H9 (cell line): ENCODE results near the gene KIAA0825. TPM values are rescaled to one million over a fixed set of nuclear protein-coding genes. Genes with fewer than 3 reads are reported as not detected.

Experiments used
- DNase-seq: peaks from one replicate; pipeline ENCODE4 v3.0.0-alpha.2; 2017
- H2AFZ ChIP-seq: one replicate; pipeline ENCODE4 v1.6.1; 2013; ENCODE audit warnings: mild to moderate bottlenecking, low read length, control low read depth, moderate library complexity
- H2AK5ac ChIP-seq: 2 replicates; pipeline ENCODE4 v1.6.1; 2013; ENCODE audit warnings: low read length, control low read depth, mixed read lengths; ENCODE audit not compliant: insufficient read length
- H2BK120ac ChIP-seq: one replicate; pipeline ENCODE4 v1.6.1; 2013; ENCODE audit warnings: low read depth, mild to moderate bottlenecking, low read length, control low read depth, inconsistent platforms; ENCODE audit not compliant: poor library complexity, severe bottlenecking
- H2BK12ac ChIP-seq: 2 replicates; pipeline ENCODE4 v1.6.1; 2013; ENCODE audit warnings: low read length, control low read depth, mixed read lengths, low read depth; ENCODE audit not compliant: insufficient read length
- H2BK15ac ChIP-seq: 2 replicates; pipeline ENCODE4 v1.6.1; 2013; ENCODE audit warnings: low read depth, low read length, control low read depth
- H2BK20ac ChIP-seq: one replicate; pipeline ENCODE4 v1.6.1; 2013; ENCODE audit warnings: low read depth, mild to moderate bottlenecking, low read length, control low read depth, inconsistent platforms; ENCODE audit not compliant: poor library complexity, severe bottlenecking
- H2BK5ac ChIP-seq: 2 replicates; pipeline ENCODE4 v1.6.1; 2013; ENCODE audit warnings: low read length, control low read depth, mixed read lengths; ENCODE audit not compliant: insufficient read length
- H3K14ac ChIP-seq: 2 replicates; pipeline ENCODE4 v1.6.1; 2013; ENCODE audit warnings: low read length, control low read depth; ENCODE audit not compliant: insufficient read depth
- H3K18ac ChIP-seq: 2 replicates; pipeline ENCODE4 v1.6.1; 2013; ENCODE audit warnings: low read depth, mild to moderate bottlenecking, mixed read lengths, low read length, control low read depth; ENCODE audit not compliant: insufficient read length
- H3K23ac ChIP-seq: 2 replicates; pipeline ENCODE4 v1.6.1; 2013; ENCODE audit warnings: low read length, control low read depth, mixed read lengths, low read depth; ENCODE audit not compliant: insufficient read length
- H3K23me2 ChIP-seq: 2 replicates; pipeline ENCODE4 v1.6.1; 2013; ENCODE audit warnings: low read depth, mild to moderate bottlenecking, mixed read lengths, low read length, control low read depth; ENCODE audit not compliant: insufficient read length, poor library complexity, severe bottlenecking
- H3K27ac ChIP-seq: 2 replicates; pipeline ENCODE4 v1.5.1; 2013; ENCODE audit warnings: low read length, control low read depth, mixed read lengths, low read depth; ENCODE audit not compliant: insufficient read length
- H3K27me3 ChIP-seq: 2 replicates; pipeline ENCODE4 v1.6.1; 2013; ENCODE audit warnings: low read length, control low read depth, inconsistent platforms; ENCODE audit not compliant: insufficient read depth
- H3K4ac ChIP-seq: 2 replicates; pipeline ENCODE4 v1.6.1; 2013; ENCODE audit warnings: low read depth, mild to moderate bottlenecking, control low read depth, inconsistent platforms, low read length, moderate library complexity
- H3K4me1 ChIP-seq: 2 replicates; pipeline ENCODE4 v1.6.1; 2013; ENCODE audit warnings: low read length, control low read depth, inconsistent platforms; ENCODE audit not compliant: insufficient read depth
- H3K4me2 ChIP-seq: 2 replicates; pipeline ENCODE4 v1.6.1; 2013; ENCODE audit warnings: low read length, control low read depth, mixed read lengths; ENCODE audit not compliant: insufficient read length, insufficient read depth
- H3K56ac ChIP-seq: 2 replicates; pipeline ENCODE4 v1.6.1; 2013; ENCODE audit warnings: low read depth, mild to moderate bottlenecking, mixed read lengths, low read length, control low read depth; ENCODE audit not compliant: insufficient read length
- H3K79me1 ChIP-seq: 2 replicates; pipeline ENCODE4 v1.6.1; 2013; ENCODE audit warnings: low read depth, mild to moderate bottlenecking, moderate library complexity, low read length, control low read depth, inconsistent platforms; ENCODE audit not compliant: insufficient read depth, poor library complexity, severe bottlenecking
- H3K79me2 ChIP-seq: 2 replicates; pipeline ENCODE4 v1.6.1; 2013; ENCODE audit warnings: low read length, control low read depth, inconsistent platforms; ENCODE audit not compliant: insufficient read depth
- H3K9ac ChIP-seq: 2 replicates; pipeline ENCODE4 v1.6.1; 2013; ENCODE audit warnings: low read length, control low read depth, mixed read lengths; ENCODE audit not compliant: insufficient read length; ENCODE audit errors: extremely low read depth
- H3K9me3 ChIP-seq: one replicate; pipeline ENCODE4 v1.6.1; 2013; ENCODE audit warnings: low read depth, low read length, inconsistent platforms; ENCODE audit not compliant: control insufficient read depth
- H3T11ph ChIP-seq: one replicate; pipeline ENCODE4 v1.6.1; 2013; ENCODE audit warnings: mild to moderate bottlenecking, low read length, control low read depth, inconsistent platforms
- H4K20me1 ChIP-seq: one replicate; pipeline ENCODE4 v1.6.1; 2013; ENCODE audit not compliant: control insufficient read depth, insufficient read length, insufficient read depth
- H4K5ac ChIP-seq: 2 replicates; pipeline ENCODE4 v1.6.1; 2013; ENCODE audit warnings: low read depth, mild to moderate bottlenecking, mixed read lengths, low read length, control low read depth; ENCODE audit not compliant: insufficient read length
- H4K8ac ChIP-seq: replicated peaks from 2 replicates; pipeline ENCODE4 v1.6.1; 2013; ENCODE audit warnings: low read length, control low read depth, mixed read lengths, low read depth; ENCODE audit not compliant: insufficient read length
- H4K91ac ChIP-seq: 2 replicates; pipeline ENCODE4 v1.6.1; 2013; ENCODE audit warnings: low read depth, mild to moderate bottlenecking, moderate library complexity, mixed read lengths, low read length, control low read depth; ENCODE audit not compliant: insufficient read length
- H3K27ac Mint-ChIP-seq, 3 experiments: 2 replicates in 2 of 3; 3 replicates in 1 of 3; pipeline ENCODE4 v1.8.0; 2020 to 2021; ENCODE audit warnings: mixed read lengths in 3 of 3, mild to moderate bottlenecking in 1 of 3, moderate library complexity in 1 of 3
- H3K27me3 Mint-ChIP-seq: 2 replicates; pipeline ENCODE4 v1.8.0; 2021; ENCODE audit warnings: low read depth, mild to moderate bottlenecking, moderate library complexity, mixed read lengths
- H3K36me3 Mint-ChIP-seq, 3 experiments: 2 replicates in 2 of 3; 3 replicates in 1 of 3; pipeline ENCODE4 v1.8.0; 2020 to 2021; ENCODE audit warnings: low read depth in 3 of 3, mixed read lengths in 3 of 3; ENCODE audit not compliant: insufficient read depth in 1 of 3
- H3K4me1 Mint-ChIP-seq, 2 experiments: 2 replicates each; pipeline ENCODE4 v1.8.0; 2020; ENCODE audit warnings: mixed read lengths in 2 of 2
- H3K4me3 Mint-ChIP-seq, 2 experiments: 2 replicates in 1 of 2; 3 replicates in 1 of 2; pipeline ENCODE4 v1.8.0; 2020 to 2021; ENCODE audit warnings: mild to moderate bottlenecking in 2 of 2, mixed read lengths in 2 of 2, moderate library complexity in 1 of 2
- H3K9me3 Mint-ChIP-seq, 2 experiments: 2 replicates in 1 of 2; 3 replicates in 1 of 2; pipeline ENCODE4 v1.8.0; 2020; ENCODE audit warnings: mild to moderate bottlenecking in 2 of 2, mixed read lengths in 2 of 2, moderate library complexity in 1 of 2
- CTCF ChIP-seq: fragments of 200-600 bp; sonication (generic); conservative IDR thresholded peaks from 3 replicates; pipeline ENCODE4 v1.8.0; 2021; ENCODE audit warnings: antibody characterized with exemption, mild to moderate bottlenecking
- WGBS: extraction: QIAGEN DNeasy Blood & Tissue Kit; methylation state at CpG from one replicate; pipeline ENCODE4 v1.1.7; 2013; ENCODE audit warnings: missing lambda C conversion rate, low lambda C conversion rate, mixed read lengths; ENCODE audit not compliant: insufficient read length; ENCODE audit errors: extremely low coverage; 5-methylcytosine and 5-hydroxymethylcytosine counted together
- total RNA-seq: library from RNA; stranded (reverse); gene quantifications from 2 replicates; pipeline ENCODE4 v1.2.1, GENCODE V29; 2021

KIAA0825 gene
- total RNA-seq, 1 experiment from 2014 or later = 1.8 TPM

- no peak overlapping the region for H3K27ac Mint-ChIP-seq
- H2AFZ ChIP-seq = no peak overlapping the region
- no peaks in the 10 kb centered on the region for H4K20me1 ChIP-seq
- no peak overlapping the region for H4K8ac ChIP-seq
- WGBS = no CpG with 5 or more reads among the region's 2 CpGs
- no peaks in the 10 kb centered on the region for H3K27me3 ChIP-seq
- H3K36me3 Mint-ChIP-seq = peaks cover 11 to 22% (median 22%) of the 10 kb centered on the region in 3 experiments
- H3K79me2 ChIP-seq = no peaks in the 10 kb centered on the region
- no peak for DNase-seq
- no peaks in the 10 kb centered on the region for H3K9me3 ChIP-seq
- no peak overlapping the region for H2BK5ac ChIP-seq
- no peak overlapping the region for H2BK15ac ChIP-seq
- no peak overlapping the region for H3K4me3 Mint-ChIP-seq
- H3K4me1 ChIP-seq = no peaks in the 10 kb centered on the region
- H3K27ac ChIP-seq = no peak overlapping the region
- H2BK12ac ChIP-seq = no peak overlapping the region
- H3K14ac ChIP-seq = no peak overlapping the region
- H3K4me2 ChIP-seq = no peak overlapping the region
- H3K4ac ChIP-seq = no peak overlapping the region
- no peak overlapping the region for H3K56ac ChIP-seq
- H3K23ac ChIP-seq = no peak overlapping the region
- H3K9ac ChIP-seq = no peak overlapping the region
- H3K18ac ChIP-seq = no peak overlapping the region
- TF ChIP-seq CTCF = no peak
- no peak overlapping the region for H2BK20ac ChIP-seq
- H2BK120ac ChIP-seq = no peak overlapping the region
- H3K9me3 Mint-ChIP-seq = peaks cover 28 to 29% of the 10 kb centered on the region in 2 experiments
- no peaks in the 10 kb centered on the region for H3K79me1 ChIP-seq
- peaks cover 7 to 11% of the 10 kb centered on the region in 2 experiments for H3K4me1 Mint-ChIP-seq
- no peak overlapping the region for H2AK5ac ChIP-seq
- peaks cover 29% of the 10 kb centered on the region for H3K27me3 Mint-ChIP-seq
- H4K91ac ChIP-seq = no peak overlapping the region
- no peak overlapping the region for H3T11ph ChIP-seq
- H4K5ac ChIP-seq = no peak overlapping the region
- no peaks in the 10 kb centered on the region for H3K23me2 ChIP-seq
Observed at GRCh38 chr5:94113087-94113486, 505.3 kb downstream of the KIAA0825 start.
